ENCODE results near the gene DEFB131A. TPM values are rescaled to one million over a fixed set of nuclear protein-coding genes. Genes with fewer than 3 reads are reported as not detected.
"Not testable (repeated sequence)": the region's sequence is repeated elsewhere in the genome, so short reads cannot be mapped to it uniquely, and the experiment has no call there.

DEFB131A gene
- total RNA-seq, 1 donor from 2014 or later: not detected

- not testable (repeated sequence) for H3K79me2 ChIP-seq (ENCODE audit: insufficient read depth, low read length); H3K9me3 Mint-ChIP-seq (ENCODE audit: unreplicated experiment)
Observed at GRCh38 chr4:9452251-9452650, 8.0 kb downstream of the DEFB131A start.

GRCh38 chr4:9454284-9454683 is 10.1 kb downstream of the DEFB131A start:
- FAIRE-seq; H3K27me3 Mint-ChIP-seq (ENCODE audit: low read depth, unreplicated experiment); H3K4me3 Mint-ChIP-seq (ENCODE audit: unreplicated experiment); H3K27ac Mint-ChIP-seq (ENCODE audit: unreplicated experiment); H2AFZ ChIP-seq (ENCODE audit: low read depth, low read length); H3K4me1 Mint-ChIP-seq (ENCODE audit: low read depth, unreplicated experiment); H3K4me1 ChIP-seq (ENCODE audit: insufficient read depth, low read length); H3K79me2 ChIP-seq (ENCODE audit: insufficient read depth, low read length); H3K9me3 ChIP-seq (ENCODE audit: insufficient read depth, low read depth, low read length); H3K27ac ChIP-seq (ENCODE audit: low read depth, low read length); H4K20me1 ChIP-seq (ENCODE audit: insufficient read depth, low read length); H3K4me3 ChIP-seq (ENCODE audit: insufficient read depth, low read depth, low read length); H3K9me3 Mint-ChIP-seq (ENCODE audit: unreplicated experiment); H3K36me3 Mint-ChIP-seq (ENCODE audit: low read depth, unreplicated experiment); DNase-seq (ENCODE audit: low read depth); H3K4me2 ChIP-seq (ENCODE audit: low read length); H3K27me3 ChIP-seq (ENCODE audit: insufficient read depth, low read length); H3K9ac ChIP-seq (ENCODE audit: low read length); H3K36me3 ChIP-seq (ENCODE audit: insufficient read depth, low read length): not testable (repeated sequence)

More at GRCh38 chr4:9452251-9452650, 8.0 kb downstream of the DEFB131A start:
- DNase-seq (ENCODE audit: low read depth); H3K27ac ChIP-seq (ENCODE audit: low read depth, low read length); H2AFZ ChIP-seq (ENCODE audit: low read depth, low read length); H3K4me3 Mint-ChIP-seq (ENCODE audit: unreplicated experiment); H3K4me1 ChIP-seq (ENCODE audit: insufficient read depth, low read length); H3K4me3 ChIP-seq (ENCODE audit: insufficient read depth, low read depth, low read length); H3K27ac Mint-ChIP-seq (ENCODE audit: unreplicated experiment); H3K36me3 Mint-ChIP-seq (ENCODE audit: low read depth, unreplicated experiment); H3K36me3 ChIP-seq (ENCODE audit: insufficient read depth, low read length); FAIRE-seq; H3K9ac ChIP-seq (ENCODE audit: low read length); H4K20me1 ChIP-seq (ENCODE audit: insufficient read depth, low read length); H3K4me2 ChIP-seq (ENCODE audit: low read length); H3K9me3 ChIP-seq (ENCODE audit: insufficient read depth, low read depth, low read length); H3K27me3 ChIP-seq (ENCODE audit: insufficient read depth, low read length); H3K4me1 Mint-ChIP-seq (ENCODE audit: low read depth, unreplicated experiment); H3K27me3 Mint-ChIP-seq (ENCODE audit: low read depth, unreplicated experiment): not testable (repeated sequence)

GRCh38 chr4:9455046-9455445 is 10.8 kb downstream of the DEFB131A start:
- not testable (repeated sequence) for H3K27ac ChIP-seq (ENCODE audit: low read depth, low read length); H3K4me3 Mint-ChIP-seq (ENCODE audit: unreplicated experiment); H3K4me2 ChIP-seq (ENCODE audit: low read length); H3K79me2 ChIP-seq (ENCODE audit: insufficient read depth, low read length); H3K36me3 ChIP-seq (ENCODE audit: insufficient read depth, low read length); H3K9me3 Mint-ChIP-seq (ENCODE audit: unreplicated experiment); H3K4me1 ChIP-seq (ENCODE audit: insufficient read depth, low read length); FAIRE-seq; H4K20me1 ChIP-seq (ENCODE audit: insufficient read depth, low read length); H3K27ac Mint-ChIP-seq (ENCODE audit: unreplicated experiment); H3K4me3 ChIP-seq (ENCODE audit: insufficient read depth, low read depth, low read length); H3K9me3 ChIP-seq (ENCODE audit: insufficient read depth, low read depth, low read length); DNase-seq (ENCODE audit: low read depth); H3K27me3 ChIP-seq (ENCODE audit: insufficient read depth, low read length); H3K9ac ChIP-seq (ENCODE audit: low read length); H3K27me3 Mint-ChIP-seq (ENCODE audit: low read depth, unreplicated experiment); H3K36me3 Mint-ChIP-seq (ENCODE audit: low read depth, unreplicated experiment); H3K4me1 Mint-ChIP-seq (ENCODE audit: low read depth, unreplicated experiment); H2AFZ ChIP-seq (ENCODE audit: low read depth, low read length)

GRCh38 chr4:9479466-9479865 is 35.3 kb downstream of the DEFB131A start:
- not testable (repeated sequence) for H3K9me3 Mint-ChIP-seq (ENCODE audit: unreplicated experiment); H3K4me1 ChIP-seq (ENCODE audit: insufficient read depth, low read length); DNase-seq (ENCODE audit: low read depth); H3K4me1 Mint-ChIP-seq (ENCODE audit: low read depth, unreplicated experiment); FAIRE-seq; H3K9me3 ChIP-seq (ENCODE audit: insufficient read depth, low read depth, low read length); H3K4me2 ChIP-seq (ENCODE audit: low read length); H3K4me3 ChIP-seq (ENCODE audit: insufficient read depth, low read depth, low read length); H3K36me3 ChIP-seq (ENCODE audit: insufficient read depth, low read length); H3K9ac ChIP-seq (ENCODE audit: low read length); H3K27ac Mint-ChIP-seq (ENCODE audit: unreplicated experiment); H4K20me1 ChIP-seq (ENCODE audit: insufficient read depth, low read length); H2AFZ ChIP-seq (ENCODE audit: low read depth, low read length); H3K4me3 Mint-ChIP-seq (ENCODE audit: unreplicated experiment); H3K36me3 Mint-ChIP-seq (ENCODE audit: low read depth, unreplicated experiment); H3K27ac ChIP-seq (ENCODE audit: low read depth, low read length); H3K27me3 ChIP-seq (ENCODE audit: insufficient read depth, low read length); H3K79me2 ChIP-seq (ENCODE audit: insufficient read depth, low read length)
- H3K27me3 Mint-ChIP-seq (ENCODE audit: low read depth, unreplicated experiment): peaks cover 14% of the 10 kb centered on the region

GRCh38 chr4:9480066-9480465 is 35.9 kb downstream of the DEFB131A start:
- H3K36me3 Mint-ChIP-seq (ENCODE audit: low read depth, unreplicated experiment); H3K4me1 ChIP-seq (ENCODE audit: insufficient read depth, low read length); H3K27ac ChIP-seq (ENCODE audit: low read depth, low read length); H3K79me2 ChIP-seq (ENCODE audit: insufficient read depth, low read length); H3K4me2 ChIP-seq (ENCODE audit: low read length); H3K9me3 Mint-ChIP-seq (ENCODE audit: unreplicated experiment); H3K4me3 ChIP-seq (ENCODE audit: insufficient read depth, low read depth, low read length); DNase-seq (ENCODE audit: low read depth); H3K4me1 Mint-ChIP-seq (ENCODE audit: low read depth, unreplicated experiment); H3K36me3 ChIP-seq (ENCODE audit: insufficient read depth, low read length); H2AFZ ChIP-seq (ENCODE audit: low read depth, low read length); H3K9ac ChIP-seq (ENCODE audit: low read length); H3K27ac Mint-ChIP-seq (ENCODE audit: unreplicated experiment); H3K27me3 ChIP-seq (ENCODE audit: insufficient read depth, low read length); H3K9me3 ChIP-seq (ENCODE audit: insufficient read depth, low read depth, low read length); H4K20me1 ChIP-seq (ENCODE audit: insufficient read depth, low read length); H3K4me3 Mint-ChIP-seq (ENCODE audit: unreplicated experiment); FAIRE-seq: not testable (repeated sequence)
- peaks cover 15% of the 10 kb centered on the region for H3K27me3 Mint-ChIP-seq (ENCODE audit: low read depth, unreplicated experiment)

- H4K20me1 ChIP-seq (ENCODE audit: insufficient read depth, low read length); FAIRE-seq; H3K9ac ChIP-seq (ENCODE audit: low read length); DNase-seq (ENCODE audit: low read depth); H3K27ac Mint-ChIP-seq (ENCODE audit: unreplicated experiment); H3K9me3 Mint-ChIP-seq (ENCODE audit: unreplicated experiment); H3K79me2 ChIP-seq (ENCODE audit: insufficient read depth, low read length); H3K27me3 ChIP-seq (ENCODE audit: insufficient read depth, low read length); H3K4me3 Mint-ChIP-seq (ENCODE audit: unreplicated experiment); H3K36me3 Mint-ChIP-seq (ENCODE audit: low read depth, unreplicated experiment); H3K4me1 Mint-ChIP-seq (ENCODE audit: low read depth, unreplicated experiment); H3K36me3 ChIP-seq (ENCODE audit: insufficient read depth, low read length); H3K4me2 ChIP-seq (ENCODE audit: low read length); H3K4me3 ChIP-seq (ENCODE audit: insufficient read depth, low read depth, low read length); H3K27ac ChIP-seq (ENCODE audit: low read depth, low read length); H2AFZ ChIP-seq (ENCODE audit: low read depth, low read length); H3K9me3 ChIP-seq (ENCODE audit: insufficient read depth, low read depth, low read length); H3K4me1 ChIP-seq (ENCODE audit: insufficient read depth, low read length): not testable (repeated sequence)
- peaks cover 15% of the 10 kb centered on the region for H3K27me3 Mint-ChIP-seq (ENCODE audit: low read depth, unreplicated experiment)
Observed at GRCh38 chr4:9482871-9483270, 38.7 kb downstream of the DEFB131A start.
